GM06990 (cell line): ENCODE results near the gene DNAH17.

Experiments used
- DNase-seq: peaks from one replicate; pipeline ENCODE4 v3.0.0-alpha.2; 2011; ENCODE audit not compliant: insufficient read length; ENCODE audit errors: extremely low read depth
- H3K27me3 ChIP-seq: replicated peaks from 2 replicates; pipeline ENCODE4 v1.6.0; 2011; ENCODE audit warnings: low read length; ENCODE audit not compliant: control insufficient read depth, insufficient read depth
- H3K36me3 ChIP-seq: 2 replicates; pipeline ENCODE4 v1.5.1; 2011; ENCODE audit warnings: low read length; ENCODE audit not compliant: control insufficient read depth, insufficient read depth
- H3K4me3 ChIP-seq: replicated peaks from 2 replicates; pipeline ENCODE4 v1.5.1; 2011; ENCODE audit warnings: low read depth, mild to moderate bottlenecking, control low read depth, low read length
- TF ChIP-seq, protein P1 (sequence below): IDR thresholded peaks from 2 replicates; pipeline ENCODE4 v1.5.1; 2011; ENCODE audit warnings: low read length, control low read depth, mild to moderate bottlenecking, inconsistent platforms; ENCODE audit not compliant: insufficient read depth, poor library complexity, severe bottlenecking

The DNAH17 gene

DNA sequence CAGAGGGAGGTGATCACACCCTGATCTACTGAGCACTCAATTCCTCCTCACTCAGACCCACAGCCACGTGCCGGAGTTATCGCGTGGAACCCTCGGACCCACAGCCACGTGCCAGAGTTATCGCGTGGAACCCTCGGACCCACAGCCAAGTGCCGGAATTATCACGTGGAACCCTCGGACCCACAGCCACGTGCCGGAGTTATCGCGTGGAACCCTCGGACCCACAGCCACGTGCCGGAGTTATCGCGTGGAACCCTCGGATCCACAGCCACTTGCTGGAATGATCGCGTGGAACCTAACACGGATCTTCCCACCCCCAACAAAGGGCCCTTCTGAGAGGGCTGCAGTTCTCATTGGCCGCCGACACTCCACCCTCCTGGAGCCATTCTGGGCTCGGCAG lies 101.0 kb downstream of the DNAH17 start:
- Histone ChIP-seq H3K4me3 (no peak overlapping the region), H3K36me3 (no peaks in the 10 kb centered on the region; the same call in 1 of the 2 replicates), H3K27me3 (no peaks in the 10 kb centered on the region)
- no peak for DNase-seq
- TF ChIP-seq, protein P1, sequence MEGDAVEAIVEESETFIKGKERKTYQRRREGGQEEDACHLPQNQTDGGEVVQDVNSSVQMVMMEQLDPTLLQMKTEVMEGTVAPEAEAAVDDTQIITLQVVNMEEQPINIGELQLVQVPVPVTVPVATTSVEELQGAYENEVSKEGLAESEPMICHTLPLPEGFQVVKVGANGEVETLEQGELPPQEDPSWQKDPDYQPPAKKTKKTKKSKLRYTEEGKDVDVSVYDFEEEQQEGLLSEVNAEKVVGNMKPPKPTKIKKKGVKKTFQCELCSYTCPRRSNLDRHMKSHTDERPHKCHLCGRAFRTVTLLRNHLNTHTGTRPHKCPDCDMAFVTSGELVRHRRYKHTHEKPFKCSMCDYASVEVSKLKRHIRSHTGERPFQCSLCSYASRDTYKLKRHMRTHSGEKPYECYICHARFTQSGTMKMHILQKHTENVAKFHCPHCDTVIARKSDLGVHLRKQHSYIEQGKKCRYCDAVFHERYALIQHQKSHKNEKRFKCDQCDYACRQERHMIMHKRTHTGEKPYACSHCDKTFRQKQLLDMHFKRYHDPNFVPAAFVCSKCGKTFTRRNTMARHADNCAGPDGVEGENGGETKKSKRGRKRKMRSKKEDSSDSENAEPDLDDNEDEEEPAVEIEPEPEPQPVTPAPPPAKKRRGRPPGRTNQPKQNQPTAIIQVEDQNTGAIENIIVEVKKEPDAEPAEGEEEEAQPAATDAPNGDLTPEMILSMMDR: no peak

DNA sequence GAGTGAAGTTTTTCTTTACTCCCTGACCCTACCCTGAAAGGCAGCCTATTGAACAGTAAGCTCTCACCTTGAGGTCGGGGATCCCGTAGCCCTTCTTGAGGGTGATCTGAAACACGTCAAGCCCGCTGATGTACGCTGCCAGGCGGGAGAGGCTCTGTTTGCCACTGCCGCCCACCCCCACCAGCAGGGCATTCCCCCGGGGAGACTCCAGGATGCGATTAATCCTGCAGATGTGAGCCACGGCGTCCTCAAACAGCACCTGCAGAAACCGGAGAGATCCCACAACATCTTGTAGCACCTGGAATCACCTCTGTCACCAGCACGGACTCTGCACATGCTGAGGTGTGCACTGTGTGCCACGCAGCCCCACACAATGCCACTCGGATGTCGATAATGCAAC lies 102.0 kb downstream of the DNAH17 start:
- H3K36me3 ChIP-seq: no peaks in the 10 kb centered on the region; the same call in 1 of the 2 replicates
- H3K27me3 ChIP-seq: no peaks in the 10 kb centered on the region
- DNase-seq: peak; percentile 37
- no peak overlapping the region for H3K4me3 ChIP-seq
- TF ChIP-seq, protein P1: no peak

DNA sequence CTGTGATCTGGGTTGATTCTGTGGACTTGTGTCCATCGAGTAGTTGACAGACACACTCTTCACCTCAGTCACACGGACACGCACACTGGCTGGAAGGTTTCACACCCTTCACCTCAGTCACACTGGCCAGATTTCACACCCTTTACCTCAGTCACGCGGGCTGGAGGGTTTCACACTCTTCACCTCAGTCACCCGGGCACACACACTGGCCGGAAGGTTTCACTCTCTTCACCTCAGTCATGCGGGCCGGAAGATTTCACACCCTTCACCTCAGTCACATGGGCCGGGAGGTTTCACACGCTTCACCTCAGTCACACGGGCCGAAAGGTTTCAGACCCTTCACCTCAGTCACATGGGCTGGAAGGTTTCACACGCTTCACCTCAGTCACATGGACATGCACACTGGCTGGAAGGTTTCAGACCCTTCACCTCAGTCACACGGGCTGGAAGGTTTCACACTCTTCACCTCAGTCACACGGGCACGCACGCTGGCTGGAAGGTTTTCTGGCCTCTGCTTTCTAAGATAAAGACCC lies 102.5 kb downstream of the DNAH17 start:
- H3K36me3 ChIP-seq: no peaks in the 10 kb centered on the region; the same call in 1 of the 2 replicates
- no peak overlapping the region for H3K4me3 ChIP-seq
- TF ChIP-seq, protein P1: no peak
- DNase-seq: peak; percentile 78
- H3K27me3 ChIP-seq: no peaks in the 10 kb centered on the region

DNA sequence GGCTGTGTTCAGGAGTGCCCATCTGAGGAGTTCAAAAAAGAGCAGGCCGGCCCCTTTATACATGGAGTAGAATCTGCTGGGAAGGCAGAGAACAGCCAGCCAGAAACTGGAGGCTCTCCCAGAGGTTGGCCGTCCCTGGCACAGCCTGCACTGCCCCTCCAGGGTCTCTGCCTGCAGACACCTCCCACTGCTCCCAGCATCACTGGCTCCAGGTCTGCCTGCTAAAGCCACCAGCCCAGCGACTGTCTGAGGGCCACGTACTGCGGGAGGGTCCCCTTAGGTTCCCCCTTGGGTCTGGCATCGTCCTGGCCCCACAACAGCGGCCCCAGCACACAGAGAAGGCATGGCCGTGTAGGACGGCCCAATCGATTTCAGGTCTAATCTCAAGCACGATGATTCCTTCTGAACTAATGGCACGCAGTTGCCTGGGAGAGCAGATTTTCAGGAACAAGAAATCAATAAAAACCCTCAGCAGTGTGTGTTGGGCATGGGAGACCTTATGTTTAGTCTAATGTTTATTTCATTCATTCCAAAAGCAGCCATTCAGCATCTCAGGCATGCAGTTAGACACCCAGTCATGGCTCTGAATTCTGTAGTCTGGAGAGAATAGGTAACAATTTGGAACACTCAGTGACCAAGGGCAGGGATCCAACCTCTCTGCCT lies 103.1 kb downstream of the DNAH17 start:
- TF ChIP-seq, protein P1: no peak
- Histone ChIP-seq H3K27me3 (no peaks in the 10 kb centered on the region), H3K4me3 (no peak overlapping the region), H3K36me3 (no peaks in the 10 kb centered on the region; the same call in 1 of the 2 replicates)
- DNase-seq: no peak

DNA sequence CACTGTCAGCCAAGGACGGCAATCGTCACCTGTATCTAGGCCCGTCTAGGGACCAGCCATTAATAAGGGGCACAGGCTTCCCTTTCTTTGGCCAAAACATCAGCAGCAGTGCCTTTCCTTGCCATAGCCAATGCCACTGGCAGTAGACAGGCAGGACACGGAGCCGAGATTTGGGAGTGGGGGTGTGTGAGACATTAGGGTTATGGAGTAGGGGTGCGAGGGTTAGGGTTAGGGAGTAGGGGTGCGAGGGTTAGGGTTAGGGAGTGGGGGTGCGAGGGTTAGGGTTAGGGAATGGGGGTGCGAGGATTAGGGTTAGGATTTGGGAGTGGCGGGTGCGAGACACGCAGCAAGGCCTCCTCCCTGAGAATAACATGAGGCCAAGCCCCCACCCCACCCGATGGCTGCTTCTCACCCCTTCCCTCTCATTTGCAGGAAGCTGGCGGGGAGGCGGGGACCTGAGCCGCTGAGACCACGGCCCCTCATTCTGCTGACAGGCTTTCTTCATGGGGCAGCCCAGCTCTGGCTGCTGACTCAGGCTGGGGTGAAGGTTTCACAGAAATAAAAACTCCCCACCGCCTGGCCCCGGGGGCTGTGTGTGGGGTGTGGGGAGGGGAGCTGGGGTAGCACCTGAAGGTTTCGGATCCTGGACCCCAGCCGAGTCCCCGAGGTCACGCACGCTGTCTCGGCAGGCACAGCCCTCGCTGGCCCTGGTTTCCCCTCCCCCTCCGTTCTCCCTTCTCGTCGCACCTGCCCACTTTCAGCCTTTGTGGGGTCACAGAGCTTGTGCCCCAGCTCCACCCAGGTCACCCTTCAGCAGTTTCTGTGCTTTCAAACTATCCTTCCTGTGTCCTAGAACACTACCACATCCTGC lies 104.9 kb downstream of the DNAH17 start:
- TF ChIP-seq, protein P1: no peak
- Histone ChIP-seq H3K27me3 (no peaks in the 10 kb centered on the region), H3K4me3 (no peak overlapping the region), H3K36me3 (no peaks in the 10 kb centered on the region; the same call in 1 of the 2 replicates)
- peak; percentile 73 for DNase-seq
